Activated naive CD4-positive, alpha-beta T cell treated with anti-CD3 and anti-CD28 coated beads, Interleukin-2, amount 50 U/mL, for 72 hours (primary cell): ENCODE data around the gene CHST11. TPM values are rescaled to one million over a fixed set of nuclear protein-coding genes. Genes with fewer than 3 reads are reported as not detected.
"Not testable (repeated sequence)": the region's sequence is repeated elsewhere in the genome, so short reads cannot be mapped to it uniquely, and the experiment has no call there.

Experiments
- ATAC-seq, 2 donors: fragments of 150-1000 bp; cut with Tn5 transposase; 2 replicates each; pipeline ENCODE4 v1.10.0; 2021; ENCODE audit warnings: mild to moderate bottlenecking in 2 of 2, moderate library complexity in 2 of 2
- DNase-seq, 2 donors: peaks; one replicate each; pipeline ENCODE4 v3.0.0; 2021 to 2022; ENCODE audit warnings: low spot score in 2 of 2
- H3K27ac Mint-ChIP-seq, 2 donors: one replicate each; pipeline ENCODE4 v1.8.0; 2022; ENCODE audit warnings: mild to moderate bottlenecking in 2 of 2, mixed read lengths in 2 of 2
- H3K36me3 Mint-ChIP-seq, 2 donors: one replicate each; pipeline ENCODE4 v1.8.0; 2022; ENCODE audit warnings: mixed read lengths in 2 of 2
- H3K9me3 Mint-ChIP-seq, 2 donors: one replicate each; pipeline ENCODE4 v1.8.0; 2022; ENCODE audit warnings: mixed read lengths in 2 of 2
- total RNA-seq, 2 donors: library from RNA; stranded (reverse); gene quantifications; one replicate each; pipeline ENCODE4 v1.2.3, GENCODE V29; 2022

The CHST11 gene
- total RNA-seq, 2 donors from 2014 or later = 20.0 to 40.0 TPM

DNA sequence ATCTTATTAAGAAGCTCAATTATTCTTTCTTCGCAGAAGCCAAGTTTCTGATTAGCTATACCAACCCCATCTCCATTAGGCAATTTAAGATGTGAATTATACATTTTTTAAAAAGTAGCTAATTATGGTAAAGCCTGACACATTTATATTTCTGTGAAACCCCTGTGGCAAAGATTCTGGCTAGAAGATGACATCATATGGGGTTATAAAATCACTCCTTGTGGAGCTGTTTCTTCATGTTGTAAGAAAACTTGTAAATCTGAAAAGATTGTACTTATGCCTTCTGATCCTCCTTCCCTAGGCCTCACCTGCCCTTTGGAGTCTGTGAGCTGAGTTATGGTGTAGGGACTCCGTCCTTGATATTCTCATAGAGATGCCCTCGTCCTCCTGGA, 78.1 kb downstream of the CHST11 start:
- Mint-ChIP-seq H3K9me3 (peaks cover 0 to 5% of the 10 kb centered on the region in 2 donors), H3K27ac (no peak overlapping the region), H3K36me3 (peaks cover 4 to 40% of the 10 kb centered on the region in 2 donors)
- no peak for ATAC-seq
- DNase-seq = no peak

DNA sequence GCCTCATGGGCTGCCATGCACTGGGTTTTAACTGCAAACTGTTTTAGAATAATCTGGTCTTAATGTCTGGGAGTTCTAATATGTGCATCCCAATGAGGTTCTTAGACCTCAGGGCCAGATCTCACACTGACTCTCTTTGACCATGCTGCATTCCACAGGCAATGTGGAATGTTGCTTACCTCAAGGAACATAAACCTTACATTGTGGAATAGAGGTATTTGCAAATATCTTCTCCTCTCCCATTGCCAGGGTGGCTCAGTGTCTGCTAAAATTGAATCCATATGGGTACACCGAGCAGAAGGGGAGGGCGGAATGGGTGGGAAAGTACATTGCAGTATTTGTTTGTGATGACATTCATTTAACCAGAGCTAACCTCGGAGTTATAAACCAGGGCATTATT, 78.6 kb downstream of the CHST11 start:
- DNase-seq (no peak), ATAC-seq (no peak)
- Mint-ChIP-seq H3K27ac (no peak overlapping the region), H3K36me3 (peaks cover 4 to 40% of the 10 kb centered on the region in 2 donors), H3K9me3 (peaks cover 0 to 5% of the 10 kb centered on the region in 2 donors)

GRCh38 chr12:104536841-104537240, 80.1 kb downstream of the CHST11 start:
- H3K27ac Mint-ChIP-seq = no peak overlapping the region
- peaks cover 0 to 5% of the 10 kb centered on the region in 2 donors for H3K9me3 Mint-ChIP-seq
- ATAC-seq = no peak
- H3K36me3 Mint-ChIP-seq = peaks cover 4 to 37% of the 10 kb centered on the region in 2 donors
- no peak for DNase-seq

DNA sequence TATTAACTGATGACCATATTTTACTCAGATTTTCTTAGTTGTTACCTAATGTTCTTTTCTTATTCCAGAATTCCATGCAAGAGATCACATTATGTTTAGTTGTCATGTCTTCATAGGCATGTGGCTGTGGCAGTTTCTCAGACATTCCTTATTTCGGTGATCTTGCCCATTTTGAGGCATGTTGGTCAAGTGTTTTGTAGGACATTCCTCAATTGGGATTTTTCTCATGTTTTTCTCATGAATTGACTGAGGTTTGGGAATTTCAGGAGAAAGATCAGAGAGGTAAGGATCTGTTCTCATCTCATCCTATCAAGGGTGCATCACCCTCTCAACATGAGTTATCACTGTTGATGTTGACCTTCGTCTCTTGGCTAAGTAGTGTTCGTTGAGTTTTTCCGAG, 81.3 kb downstream of the CHST11 start:
- ATAC-seq = no peak
- no peak for DNase-seq
- H3K27ac Mint-ChIP-seq = no peak overlapping the region
- peaks cover 4 to 33% of the 10 kb centered on the region in 2 donors for H3K36me3 Mint-ChIP-seq
- peaks cover 0 to 9% of the 10 kb centered on the region in 2 donors for H3K9me3 Mint-ChIP-seq

GRCh38 chr12:104538891-104539462, 82.2 kb downstream of the CHST11 start:
- ATAC-seq (no peak), DNase-seq (no peak)
- Mint-ChIP-seq H3K27ac (no peak overlapping the region), H3K9me3 (peaks cover 0 to 8% of the 10 kb centered on the region in 2 donors), H3K36me3 (peaks cover 4 to 30% of the 10 kb centered on the region in 2 donors)

DNA sequence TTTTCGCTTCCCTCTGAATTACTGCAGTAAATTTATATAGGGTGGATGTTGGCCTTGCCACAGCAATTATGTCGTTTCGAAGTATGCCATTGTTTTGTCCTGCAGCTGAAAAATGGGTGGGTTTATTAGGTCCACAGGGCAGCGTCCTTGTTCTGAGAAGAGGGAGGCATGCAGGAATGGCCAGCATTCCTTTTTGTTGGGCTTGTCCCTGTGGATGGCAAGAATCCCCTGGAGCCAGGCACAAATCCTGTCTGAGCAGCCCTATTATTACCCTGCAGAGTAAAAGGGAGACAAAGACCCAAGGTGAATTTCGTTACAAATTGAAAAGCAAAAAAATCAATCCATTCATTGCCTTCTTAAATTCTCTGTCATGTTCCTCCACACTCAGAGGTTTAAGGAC, 88.1 kb downstream of the CHST11 start:
- H3K36me3 Mint-ChIP-seq = peaks cover 0 to 8% of the 10 kb centered on the region in 2 donors
- DNase-seq = no peak
- no peak overlapping the region for H3K27ac Mint-ChIP-seq
- ATAC-seq = no peak
- H3K9me3 Mint-ChIP-seq = peaks cover 0 to 8% of the 10 kb centered on the region in 2 donors

DNA sequence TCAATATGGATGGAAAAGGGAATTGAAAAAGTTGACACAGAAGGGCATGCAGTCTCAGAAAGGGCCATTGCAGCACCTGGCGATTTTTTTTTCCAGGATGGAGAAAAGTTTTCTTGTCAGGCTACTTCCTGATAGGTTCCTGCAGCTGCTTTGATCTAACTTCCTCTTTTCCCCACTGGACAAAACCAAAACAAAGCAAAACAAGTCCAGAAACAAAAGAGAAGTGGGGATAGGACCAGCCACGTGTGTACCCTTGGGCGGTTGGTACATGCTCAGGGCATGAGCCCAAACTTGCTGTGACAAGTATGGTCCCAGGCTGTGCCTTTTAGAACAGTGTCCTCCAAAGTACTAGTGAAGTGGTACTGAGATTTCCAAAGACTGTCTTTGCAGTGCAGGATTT, 89.8 kb downstream of the CHST11 start:
- no peak for DNase-seq
- H3K36me3 Mint-ChIP-seq = peaks cover 0 to 10% of the 10 kb centered on the region in 2 donors
- H3K9me3 Mint-ChIP-seq = peaks cover 0 to 8% of the 10 kb centered on the region in 2 donors
- no peak overlapping the region for H3K27ac Mint-ChIP-seq
- ATAC-seq = no peak

GRCh38 chr12:104547235-104547634, 90.5 kb downstream of the CHST11 start:
- H3K27ac Mint-ChIP-seq = no peak overlapping the region
- DNase-seq = no peak
- ATAC-seq = no peak
- peaks cover 0 to 15% of the 10 kb centered on the region in 2 donors for H3K36me3 Mint-ChIP-seq
- H3K9me3 Mint-ChIP-seq = peaks cover 0 to 8% of the 10 kb centered on the region in 2 donors

GRCh38 chr12:104549815-104550480, 93.2 kb downstream of the CHST11 start:
- H3K36me3 Mint-ChIP-seq = peaks cover 14 to 25% of the 10 kb centered on the region in 2 donors
- DNase-seq (no peak), ATAC-seq (peak; percentile 43 to 55)
- H3K9me3 Mint-ChIP-seq = peaks cover 12 to 19% of the 10 kb centered on the region in 2 donors
- peak overlapping the region in 1 of 2 donors; percentile 58 for H3K27ac Mint-ChIP-seq

GRCh38 chr12:104551313-104551931, 94.7 kb downstream of the CHST11 start:
- H3K36me3 Mint-ChIP-seq = peaks cover 14 to 25% of the 10 kb centered on the region in 2 donors
- no peak for ATAC-seq
- peaks cover 12 to 19% of the 10 kb centered on the region in 2 donors for H3K9me3 Mint-ChIP-seq
- no peak for DNase-seq
- peak overlapping the region in 1 of 2 donors; percentile 16 for H3K27ac Mint-ChIP-seq

DNA sequence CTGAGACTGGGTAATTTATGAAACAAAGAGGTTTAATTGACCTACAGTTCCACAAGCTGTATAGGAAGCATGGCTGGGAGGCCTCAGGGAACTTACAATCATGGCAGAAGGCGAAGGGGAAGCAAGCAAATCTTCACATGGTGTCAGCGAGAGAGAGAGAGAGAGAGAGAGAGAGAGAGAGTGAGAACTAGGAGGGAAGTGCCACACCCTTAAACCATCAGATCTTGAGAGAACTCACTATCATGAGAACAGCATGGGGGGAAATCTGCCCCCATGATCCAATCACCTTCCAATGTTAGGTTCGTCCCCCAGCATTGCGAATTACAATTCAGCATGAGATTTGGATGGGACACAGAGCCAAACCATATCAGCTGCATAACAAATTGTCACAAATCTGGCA, 96.7 kb downstream of the CHST11 start:
- H3K36me3 Mint-ChIP-seq = peaks cover 14 to 25% of the 10 kb centered on the region in 2 donors
- ATAC-seq = no peak

GRCh38 chr12:104555648-104556047, 98.9 kb downstream of the CHST11 start:
- no peak for ATAC-seq
- H3K36me3 Mint-ChIP-seq = peaks cover 14 to 25% of the 10 kb centered on the region in 2 donors
- H3K27ac Mint-ChIP-seq = peak overlapping the region; percentile 14 to 68
- H3K9me3 Mint-ChIP-seq = peaks cover 12 to 19% of the 10 kb centered on the region in 2 donors
- DNase-seq = no peak

More for the DNA sequence above, 96.7 kb downstream of the CHST11 start:
- DNase-seq = no peak
- Mint-ChIP-seq H3K9me3 (peaks cover 12 to 19% of the 10 kb centered on the region in 2 donors), H3K27ac (peak overlapping the region in 1 of 2 donors; percentile 36)

GRCh38 chr12:104557488-104558195, 100.9 kb downstream of the CHST11 start:
- no peak overlapping the region for H3K27ac Mint-ChIP-seq
- ATAC-seq (no peak), DNase-seq (no peak)
- peaks cover 10 to 15% of the 10 kb centered on the region in 2 donors for H3K9me3 Mint-ChIP-seq
- peaks cover 10 to 15% of the 10 kb centered on the region in 2 donors for H3K36me3 Mint-ChIP-seq

- no peak for DNase-seq
- H3K27ac Mint-ChIP-seq = no peak overlapping the region
- peaks cover 3 to 11% of the 10 kb centered on the region in 2 donors for H3K9me3 Mint-ChIP-seq
- no peak for ATAC-seq
- H3K36me3 Mint-ChIP-seq = peaks cover 17 to 25% of the 10 kb centered on the region in 2 donors
These were observed 104.1 kb downstream of the CHST11 start for GRCh38 chr12:104560881-104561280.

GRCh38 chr12:104562763-104563162, 106.0 kb downstream of the CHST11 start:
- ATAC-seq = no peak
- H3K27ac Mint-ChIP-seq = peak overlapping the region in 1 of 2 donors; percentile 77
- H3K36me3 Mint-ChIP-seq = peaks cover 17 to 34% of the 10 kb centered on the region in 2 donors
- DNase-seq = no peak
- peaks cover 3 to 15% of the 10 kb centered on the region in 2 donors for H3K9me3 Mint-ChIP-seq

- DNase-seq, ATAC-seq, H3K27ac Mint-ChIP-seq: not testable (repeated sequence)
- Mint-ChIP-seq H3K9me3 (peaks cover 3 to 15% of the 10 kb centered on the region in 2 donors), H3K36me3 (peaks cover 17 to 41% of the 10 kb centered on the region in 2 donors)
These were observed 107.9 kb downstream of the CHST11 start for GRCh38 chr12:104564662-104565061.
